WTC11 (cell line): ENCODE measurements around the gene IGFALS. TPM values are rescaled to one million over a fixed set of nuclear protein-coding genes. Genes with fewer than 3 reads are reported as not detected.

Source experiments
- ATAC-seq: fragments of 200-7000 bp; cut with Tn5 transposase; 2 replicates; pipeline ENCODE4 v1.10.0; 2021; ENCODE audit warnings: mild to moderate bottlenecking, moderate library complexity
- CTCF ChIA-PET: fragments of 300-600 bp; sonication (Branson Sonifier 250); formaldehyde crosslinking; loops from one replicate; lab custom pipeline; 2021; ENCODE audit warnings: antibody characterized with exemption; lab: Charles Lee
- POLR2A ChIA-PET: fragments of 350-600 bp; sonication (Branson Sonifier 250); formaldehyde crosslinking; loops from one replicate; lab custom pipeline; 2021; ENCODE audit warnings: antibody characterized with exemption; lab: Charles Lee
- DNase-seq: peaks from one replicate; pipeline ENCODE4 v3.0.0; 2021; ENCODE audit warnings: low spot score
- H3K27ac Mint-ChIP-seq: 2 replicates; pipeline ENCODE4 v1.8.0; 2021; ENCODE audit warnings: mixed read lengths
- H3K27me3 Mint-ChIP-seq: 2 replicates; pipeline ENCODE4 v1.8.0; 2021; ENCODE audit warnings: low read depth, mild to moderate bottlenecking, moderate library complexity, mixed read lengths
- H3K36me3 Mint-ChIP-seq: 2 replicates; pipeline ENCODE4 v1.8.0; 2021; ENCODE audit warnings: mixed read lengths
- H3K4me1 Mint-ChIP-seq: 2 replicates; pipeline ENCODE4 v1.8.0; 2022; ENCODE audit warnings: mixed read lengths
- H3K4me3 Mint-ChIP-seq: 2 replicates; pipeline ENCODE4 v1.8.0; 2021; ENCODE audit warnings: mild to moderate bottlenecking, moderate library complexity, mixed read lengths
- H3K9me3 Mint-ChIP-seq: 2 replicates; pipeline ENCODE4 v1.8.0; 2021; ENCODE audit warnings: mixed read lengths
- AFF4 ChIP-seq: sonication (generic); formaldehyde crosslinking; IDR thresholded peaks from 2 replicates; pipeline ENCODE4 v1.8.1; 2023; ENCODE audit warnings: mild to moderate bottlenecking, missing genetic modification reagents, borderline replicate concordance
- ATF2 ChIP-seq: sonication (generic); formaldehyde crosslinking; IDR thresholded peaks from 2 replicates; pipeline ENCODE4 v1.8.1; 2022; ENCODE audit warnings: low read depth, missing genetic modification reagents, borderline replicate concordance
- CBFB ChIP-seq: sonication (generic); formaldehyde crosslinking; IDR thresholded peaks from 2 replicates; pipeline ENCODE4 v1.8.1; 2022; ENCODE audit warnings: mild to moderate bottlenecking, low read depth, missing genetic modification reagents
- ELF4 ChIP-seq: sonication (generic); formaldehyde crosslinking; IDR thresholded peaks from 2 replicates; pipeline ENCODE4 v1.8.1; 2022; ENCODE audit warnings: low read depth, mild to moderate bottlenecking, moderate library complexity, missing genetic modification reagents
- EMX1 ChIP-seq: fragments of 250-450 bp; sonication (Bioruptor Pico); IDR thresholded peaks from 2 replicates; pipeline ENCODE4 v1.8.0; 2021; ENCODE audit warnings: mild to moderate bottlenecking
- FOXK1 ChIP-seq: sonication (generic); formaldehyde crosslinking; IDR thresholded peaks from 2 replicates; pipeline ENCODE4 v1.8.0; 2022; ENCODE audit warnings: mild to moderate bottlenecking, moderate library complexity, missing genetic modification reagents
- KAT7 ChIP-seq: sonication (generic); formaldehyde crosslinking; IDR thresholded peaks from 2 replicates; pipeline ENCODE4 v1.8.1; 2023; ENCODE audit warnings: missing genetic modification reagents, mild to moderate bottlenecking, borderline replicate concordance
- MAX ChIP-seq: sonication (generic); formaldehyde crosslinking; IDR thresholded peaks from 2 replicates; pipeline ENCODE4 v1.8.0; 2022; ENCODE audit warnings: mild to moderate bottlenecking, missing genetic modification reagents
- NFATC4 ChIP-seq: fragments of 250-450 bp; sonication (Bioruptor Pico); IDR thresholded peaks from 2 replicates; pipeline ENCODE4 v1.9.0; 2021; ENCODE audit warnings: mild to moderate bottlenecking
- NFE2L1 ChIP-seq: sonication (generic); formaldehyde crosslinking; IDR thresholded peaks from 2 replicates; pipeline ENCODE4 v1.8.1; 2023; ENCODE audit warnings: missing genetic modification reagents
- NR2C2 ChIP-seq: sonication (generic); formaldehyde crosslinking; IDR thresholded peaks from 2 replicates; pipeline ENCODE4 v1.8.0; 2022; ENCODE audit warnings: mild to moderate bottlenecking, missing genetic modification reagents
- OVOL2 ChIP-seq: fragments of 250-450 bp; sonication (Bioruptor Pico); IDR thresholded peaks from 2 replicates; pipeline ENCODE4 v1.9.0; 2021; ENCODE audit warnings: mild to moderate bottlenecking, borderline replicate concordance
- TEAD1 ChIP-seq: sonication (generic); formaldehyde crosslinking; IDR thresholded peaks from 2 replicates; pipeline ENCODE4 v1.8.0; 2022; ENCODE audit warnings: mild to moderate bottlenecking, missing genetic modification reagents
- TP53 ChIP-seq: sonication (generic); formaldehyde crosslinking; IDR thresholded peaks from 2 replicates; pipeline ENCODE4 v1.8.1; 2023; ENCODE audit warnings: mild to moderate bottlenecking, missing genetic modification reagents
- USF1 ChIP-seq: sonication (generic); formaldehyde crosslinking; IDR thresholded peaks from 2 replicates; pipeline ENCODE4 v1.8.0; 2022; ENCODE audit warnings: mild to moderate bottlenecking, missing genetic modification reagents
- ZNF232 ChIP-seq: sonication (generic); formaldehyde crosslinking; IDR thresholded peaks from 2 replicates; pipeline ENCODE4 v1.8.0; 2022; ENCODE audit warnings: mild to moderate bottlenecking, missing genetic modification reagents
- ZNF263 ChIP-seq: sonication (generic); formaldehyde crosslinking; IDR thresholded peaks from 2 replicates; pipeline ENCODE4 v1.8.1; 2022; ENCODE audit warnings: low read depth, mild to moderate bottlenecking, moderate library complexity, missing genetic modification reagents
- ZNF396 ChIP-seq: fragments of 250-450 bp; sonication (Bioruptor Pico); IDR thresholded peaks from 2 replicates; pipeline ENCODE4 v1.8.0; 2021; ENCODE audit warnings: mild to moderate bottlenecking, moderate library complexity, borderline replicate concordance
- total RNA-seq: library from RNA; stranded (reverse); gene quantifications from 3 replicates; pipeline ENCODE4 v1.2.3, GENCODE V29; 2021

IGFALS gene
- total RNA-seq, 1 experiment from 2014 or later = not detected

GRCh38 chr16:1818204-1818872 is 24.8 kb upstream of the IGFALS start:
- H3K36me3 Mint-ChIP-seq = peaks cover 6% of the 10 kb centered on the region
- DNase-seq = no peak
- TF ChIP-seq NFATC4 (no peak), EMX1 (CRISPR knock-in tag) (no peak), ZNF232 (no peak), KAT7 (CRISPR knock-in tag) (no peak), NFE2L1 (no peak), TP53 (CRISPR knock-in tag) (no peak), ZNF263 (CRISPR knock-in tag) (no peak), OVOL2 (no peak), MAX (no peak), TEAD1 (CRISPR knock-in tag) (no peak), FOXK1 (CRISPR knock-in tag) (no peak), ELF4 (CRISPR knock-in tag) (no peak), AFF4 (CRISPR knock-in tag) (no peak)
- ATAC-seq = no peak
- POLR2A ChIA-PET = no interaction called here
- no peaks in the 10 kb centered on the region for H3K4me1 Mint-ChIP-seq
- CTCF ChIA-PET = no interaction called here
- H3K9me3 Mint-ChIP-seq = no peaks in the 10 kb centered on the region
- H3K27me3 Mint-ChIP-seq = no peaks in the 10 kb centered on the region
- H3K4me3 Mint-ChIP-seq = no peak overlapping the region
- H3K27ac Mint-ChIP-seq = no peak overlapping the region

- Mint-ChIP-seq H3K27ac (no peak overlapping the region), H3K4me1 (no peaks in the 10 kb centered on the region), H3K36me3 (peaks cover 6% of the 10 kb centered on the region), H3K9me3 (no peaks in the 10 kb centered on the region), H3K27me3 (no peaks in the 10 kb centered on the region), H3K4me3 (no peak overlapping the region)
- CTCF ChIA-PET = no interaction called here
- no peak for TF ChIP-seq ATF2
- POLR2A ChIA-PET = no interaction called here
- no peak for ATAC-seq
- no peak for DNase-seq
Measured at GRCh38 chr16:1817716-1818115, 24.2 kb upstream of the IGFALS start.

- Mint-ChIP-seq H3K4me3 (no peak overlapping the region), H3K27me3 (no peaks in the 10 kb centered on the region), H3K27ac (no peak overlapping the region), H3K36me3 (peaks cover 6% of the 10 kb centered on the region), H3K9me3 (no peaks in the 10 kb centered on the region), H3K4me1 (no peaks in the 10 kb centered on the region)
- no peak for DNase-seq
- ChIA-PET CTCF (no interaction called here), POLR2A (no interaction called here)
- ATAC-seq = no peak
- TF ChIP-seq ATF2 (no peak), USF1 (CRISPR knock-in tag) (no peak), CBFB (CRISPR knock-in tag) (no peak), NR2C2 (CRISPR knock-in tag) (no peak), ZNF396 (CRISPR knock-in tag) (no peak)
- TF ChIP-seq, all 79 proteins: peak for 0
Measured at GRCh38 chr16:1817276-1817589, 23.7 kb upstream of the IGFALS start.
